ENCODE measurements around the gene PDE4B. TPM values are rescaled to one million over a fixed set of nuclear protein-coding genes. Genes with fewer than 3 reads are reported as not detected.

PDE4B gene
- polyA plus RNA-seq, 1 experiment, result 17.6 TPM

DNA sequence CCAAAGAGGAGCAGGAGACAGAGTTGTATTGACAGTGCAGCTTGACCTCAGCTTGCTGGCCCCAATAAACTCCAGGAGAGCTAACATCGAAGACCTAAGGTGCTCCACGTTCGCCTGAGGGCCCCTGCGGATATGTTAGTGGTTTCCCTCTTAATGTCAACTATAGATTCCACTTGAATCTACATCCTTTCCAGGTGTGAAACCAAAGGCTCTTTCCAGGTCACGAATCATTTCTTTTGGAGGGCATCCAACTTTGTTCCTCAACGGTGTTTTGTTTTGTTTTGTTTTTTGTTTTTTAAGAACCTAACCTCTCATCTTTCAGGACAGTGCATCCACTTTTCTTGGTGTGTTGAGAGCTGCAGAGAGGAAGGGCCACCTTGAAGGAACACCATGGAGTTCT lies 473.7 kb downstream of the PDE4B start:
- Histone ChIP-seq H3K4me3 (ENCODE audit: low read depth, low read length) (no peak overlapping the region), H3K27me3 (ENCODE audit: control insufficient read depth, insufficient read depth, low read length) (no peaks in the 10 kb centered on the region), H3K9me3 (ENCODE audit: control insufficient read depth, insufficient read depth, low read length) (no peaks in the 10 kb centered on the region), H3K27ac (ENCODE audit: low read depth, low read length) (no peak overlapping the region)
- DNase-seq (ENCODE audit: low read depth, low spot score), result no peak
- CTCF ChIA-PET, result interaction anchor here (1.7 to 2.8 kb wide), 2 partner anchors 170 to 180 kb away, joined by 6 to 12 read pairs; no protein-coding TSS in a partner anchor
- TF ChIP-seq, protein P1, sequence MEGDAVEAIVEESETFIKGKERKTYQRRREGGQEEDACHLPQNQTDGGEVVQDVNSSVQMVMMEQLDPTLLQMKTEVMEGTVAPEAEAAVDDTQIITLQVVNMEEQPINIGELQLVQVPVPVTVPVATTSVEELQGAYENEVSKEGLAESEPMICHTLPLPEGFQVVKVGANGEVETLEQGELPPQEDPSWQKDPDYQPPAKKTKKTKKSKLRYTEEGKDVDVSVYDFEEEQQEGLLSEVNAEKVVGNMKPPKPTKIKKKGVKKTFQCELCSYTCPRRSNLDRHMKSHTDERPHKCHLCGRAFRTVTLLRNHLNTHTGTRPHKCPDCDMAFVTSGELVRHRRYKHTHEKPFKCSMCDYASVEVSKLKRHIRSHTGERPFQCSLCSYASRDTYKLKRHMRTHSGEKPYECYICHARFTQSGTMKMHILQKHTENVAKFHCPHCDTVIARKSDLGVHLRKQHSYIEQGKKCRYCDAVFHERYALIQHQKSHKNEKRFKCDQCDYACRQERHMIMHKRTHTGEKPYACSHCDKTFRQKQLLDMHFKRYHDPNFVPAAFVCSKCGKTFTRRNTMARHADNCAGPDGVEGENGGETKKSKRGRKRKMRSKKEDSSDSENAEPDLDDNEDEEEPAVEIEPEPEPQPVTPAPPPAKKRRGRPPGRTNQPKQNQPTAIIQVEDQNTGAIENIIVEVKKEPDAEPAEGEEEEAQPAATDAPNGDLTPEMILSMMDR (IDR thresholded peaks at IDR 0.05; ENCODE audit: low read depth, low read length), result no peak
- POLR2A ChIA-PET, result no interaction called here

DNA sequence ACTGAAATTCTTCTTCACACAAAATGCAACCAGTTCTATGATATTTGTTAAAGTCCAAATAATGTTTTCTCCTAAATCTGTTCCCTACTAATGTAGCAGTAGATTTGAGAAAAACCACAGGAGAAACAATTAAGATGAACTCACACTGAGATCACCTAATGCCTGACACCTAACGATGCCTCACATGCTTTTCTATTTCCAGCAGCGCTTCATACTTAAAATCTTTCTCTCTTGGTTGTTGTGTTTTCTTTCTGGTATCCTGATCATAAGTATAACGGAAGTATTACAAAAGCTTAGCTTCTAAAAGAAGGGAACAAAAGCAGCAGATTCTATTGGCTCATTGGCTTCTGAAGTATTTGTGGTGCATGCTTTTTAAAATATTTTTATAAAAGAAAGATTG lies 474.1 kb downstream of the PDE4B start:
- ChIA-PET POLR2A (no interaction called here), CTCF (interaction anchor here (1.7 to 1.8 kb wide), 2 partner anchors 65 to 180 kb away, joined by 6 to 8 read pairs; no protein-coding TSS in a partner anchor)
- TF ChIP-seq, protein P1 (IDR thresholded peaks at IDR 0.05; ENCODE audit: low read depth, low read length), result no peak
- DNase-seq (ENCODE audit: low read depth, low spot score), result no peak
- Histone ChIP-seq H3K9me3 (ENCODE audit: control insufficient read depth, insufficient read depth, low read length) (no peaks in the 10 kb centered on the region), H3K4me3 (ENCODE audit: low read depth, low read length) (no peak overlapping the region), H3K27me3 (ENCODE audit: control insufficient read depth, insufficient read depth, low read length) (no peaks in the 10 kb centered on the region), H3K27ac (ENCODE audit: low read depth, low read length) (no peak overlapping the region)

DNA sequence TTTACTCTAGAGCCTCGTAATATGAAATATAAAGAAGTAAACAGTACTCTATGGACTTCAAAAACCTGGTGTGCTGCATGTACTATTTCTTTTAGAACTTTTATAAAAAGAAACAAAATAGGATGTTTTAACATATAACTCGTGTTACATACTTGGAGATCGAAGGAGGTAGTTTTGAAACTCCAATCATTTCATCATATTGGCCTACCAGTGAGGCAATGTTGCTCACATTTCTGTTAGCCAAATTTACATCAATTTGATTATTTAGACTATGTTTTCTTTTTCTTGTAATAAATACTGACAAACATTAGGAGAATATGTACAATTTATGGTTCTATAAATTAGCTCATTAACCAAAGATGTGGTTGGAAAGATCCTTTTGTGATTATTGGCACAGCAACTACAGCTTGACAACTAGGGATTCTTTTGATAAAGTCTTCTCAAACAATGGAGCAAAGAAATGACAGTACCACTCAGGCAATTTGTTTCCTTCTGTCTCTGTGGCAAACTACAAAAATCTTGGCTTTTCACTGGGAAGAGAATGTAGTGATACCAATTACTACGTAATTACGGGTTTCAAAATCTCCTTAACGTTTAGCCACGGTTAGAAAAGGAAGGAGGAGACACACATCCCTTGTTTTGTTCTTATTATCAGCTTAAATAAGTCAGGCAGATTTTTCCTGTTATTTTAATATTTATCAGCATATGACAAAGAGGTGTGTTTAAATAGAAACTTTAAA lies 474.7 kb downstream of the PDE4B start:
- TF ChIP-seq, protein P1 (IDR thresholded peaks at IDR 0.05; ENCODE audit: low read depth, low read length), result no peak
- no peaks in the 10 kb centered on the region for H3K27me3 ChIP-seq (ENCODE audit: control insufficient read depth, insufficient read depth, low read length)
- ChIA-PET POLR2A (no interaction called here), CTCF (interaction anchor here (0.9 to 1.8 kb wide), 7 partner anchors 14 to 237 kb away, joined by 3 to 8 read pairs (median 5); no protein-coding TSS in a partner anchor)
- H3K9me3 ChIP-seq (ENCODE audit: control insufficient read depth, insufficient read depth, low read length), result no peaks in the 10 kb centered on the region
- DNase-seq (ENCODE audit: low read depth, low spot score), result no peak
- H3K27ac ChIP-seq (ENCODE audit: low read depth, low read length), result no peak overlapping the region
- no peak overlapping the region for H3K4me3 ChIP-seq (ENCODE audit: low read depth, low read length)

DNA sequence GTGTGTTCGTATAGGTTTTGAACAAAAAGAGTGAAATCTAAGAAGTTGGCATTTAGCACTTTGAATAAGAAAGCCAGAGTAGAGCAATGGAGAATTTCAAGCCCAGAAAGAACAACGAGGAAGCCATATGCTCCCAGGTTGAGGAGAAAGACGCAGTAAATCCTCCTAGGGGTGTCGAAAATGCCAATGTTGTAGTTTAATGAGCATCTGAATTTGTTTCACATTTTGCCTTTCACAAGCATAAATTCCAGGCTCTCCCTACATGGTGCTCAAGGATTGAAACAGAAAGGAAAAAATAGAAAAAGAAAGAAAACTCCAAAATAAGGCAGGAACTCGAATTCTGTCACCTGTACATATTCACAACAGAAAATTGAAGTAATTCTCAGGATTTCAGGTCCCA lies 476.5 kb downstream of the PDE4B start:
- Histone ChIP-seq H3K27ac (ENCODE audit: low read depth, low read length) (no peak overlapping the region), H3K27me3 (ENCODE audit: control insufficient read depth, insufficient read depth, low read length) (no peaks in the 10 kb centered on the region), H3K9me3 (ENCODE audit: control insufficient read depth, insufficient read depth, low read length) (no peaks in the 10 kb centered on the region), H3K4me3 (ENCODE audit: low read depth, low read length) (no peak overlapping the region)
- TF ChIP-seq, protein P1 (IDR thresholded peaks at IDR 0.05; ENCODE audit: low read depth, low read length), result no peak
- POLR2A ChIA-PET, result no interaction called here
- no peak for DNase-seq (ENCODE audit: low read depth, low spot score)
- CTCF ChIA-PET, result interaction anchor here (1.6 kb wide), 1 partner anchor 176 kb away, joined by 7 read pairs; no protein-coding TSS in a partner anchor

DNA sequence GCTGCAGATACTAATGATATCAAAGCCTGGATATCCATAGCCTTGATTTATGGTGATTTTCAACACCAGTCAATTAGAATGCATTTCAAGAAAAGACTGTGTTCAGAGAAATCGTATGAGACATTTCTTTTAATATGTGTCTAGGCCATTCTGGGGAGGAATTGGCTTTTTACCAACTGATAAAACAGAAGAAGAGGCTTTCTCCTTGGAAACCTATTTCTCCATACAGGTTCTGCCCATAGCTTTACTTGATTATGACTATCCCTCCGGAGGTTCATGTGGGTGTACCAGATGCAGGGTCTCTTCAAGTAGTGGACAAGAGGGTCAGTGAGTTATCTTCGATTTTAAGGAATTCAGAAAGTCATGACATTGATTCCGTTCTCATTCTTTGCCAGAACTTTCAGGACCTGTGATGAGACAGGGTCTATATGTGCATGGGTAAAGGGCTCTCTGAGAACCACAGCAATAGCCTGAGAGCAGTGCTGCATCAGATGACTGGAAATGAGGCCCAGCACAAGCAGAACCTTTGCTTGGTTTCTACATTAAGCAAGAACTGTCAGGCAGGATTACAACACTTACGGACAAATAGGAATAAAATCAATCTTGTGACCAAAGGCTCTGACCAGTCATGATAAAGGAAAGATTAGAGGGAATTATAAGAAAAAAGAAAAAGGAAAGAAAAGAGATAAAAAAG lies 477.6 kb downstream of the PDE4B start:
- peak; percentile 26 for DNase-seq (ENCODE audit: low read depth, low spot score)
- Histone ChIP-seq H3K9me3 (ENCODE audit: control insufficient read depth, insufficient read depth, low read length) (no peaks in the 10 kb centered on the region), H3K27me3 (ENCODE audit: control insufficient read depth, insufficient read depth, low read length) (no peaks in the 10 kb centered on the region), H3K4me3 (ENCODE audit: low read depth, low read length) (no peak overlapping the region), H3K27ac (ENCODE audit: low read depth, low read length) (peak overlapping the region; percentile 41)
- ChIA-PET POLR2A (interaction anchor here (2.4 kb wide), 1 partner anchor 62 kb away, joined by 19 read pairs; no protein-coding TSS in a partner anchor), CTCF (interaction anchor here (0.9 to 1.1 kb wide), 3 partner anchors 61 to 166 kb away, joined by 3 to 4 read pairs (median 4); no protein-coding TSS in a partner anchor)
- TF ChIP-seq, protein P1 (IDR thresholded peaks at IDR 0.05; ENCODE audit: low read depth, low read length), result no peak
